K562 (cell line): ENCODE data around the gene CD82. TPM values are rescaled to one million over a fixed set of nuclear protein-coding genes. Genes with fewer than 3 reads are reported as not detected.

ENCODE experiments used
- ATAC-seq: fragments of 200-7000 bp; cut with Tn5 transposase; 3 replicates; pipeline ENCODE4 v1.9.1; 2020; ENCODE audit warnings: moderate library complexity
- BruUV-seq: library from RNA; stranded (reverse); fragments of 400-500 nt; replicated peaks from 2 replicates; lab custom pipeline; 2021; lab: Mats Ljungman, UMichigan
- CTCF ChIA-PET: fragments of 300-600 bp; formaldehyde crosslinking; extraction: SDS; loops from one replicate; lab custom pipeline; 2021; ENCODE audit warnings: low intra/inter-chr PET ratio; lab: Yijun Ruan, JAX
- POLR2A ChIA-PET: fragments of 300-600, 350-650 bp; sonication (Branson Sonifier 250); formaldehyde crosslinking; extraction: SDS; loops from one replicate; lab custom pipeline; 2021; ENCODE audit warnings: antibody characterized with exemption, inconsistent platforms; lab: Yijun Ruan, JAX
- DNase-seq, 4 experiments: peaks; one replicate each; pipeline versions ENCODE4 v3.0.0 to v3.0.0-alpha.2; 2011 to 2018; ENCODE audit warnings: low spot score in 3 of 4, mixed read lengths in 3 of 4; ENCODE audit errors: extremely low read depth in 1 of 4
- FAIRE-seq: peaks from 2 replicates; lab custom pipeline; 2011; peaks lifted over from hg19 to GRCh38; lab: Jason Lieb, UNC
- H2AFZ ChIP-seq: 2 replicates; pipeline ENCODE4 v1.6.0; 2011; ENCODE audit warnings: low read depth, low read length, control low read depth, inconsistent platforms
- H3K27ac ChIP-seq: fragments of 200-600 bp; 3 replicates; pipeline ENCODE4 v1.8.0; 2011; ENCODE audit warnings: low read depth, mild to moderate bottlenecking, control low read depth, inconsistent platforms, low read length, moderate library complexity, mixed read lengths; ENCODE audit errors: extremely low read depth
- H3K27me3 ChIP-seq, 2 experiments: fragments of 300-600 bp in 1 of 2; 2 replicates in 1 of 2; 3 replicates in 1 of 2; pipeline versions ENCODE4 v1.6.0 to v1.8.0; 2011; ENCODE audit warnings: inconsistent platforms in 2 of 2, low read length in 2 of 2, mild to moderate bottlenecking in 1 of 2, mixed read lengths in 1 of 2, moderate library complexity in 1 of 2; ENCODE audit not compliant: control insufficient read depth in 2 of 2, insufficient read depth in 2 of 2
- H3K36me3 ChIP-seq: fragments of 300-600 bp; 3 replicates; pipeline ENCODE4 v1.8.0; 2011; ENCODE audit warnings: mild to moderate bottlenecking, low read length, inconsistent platforms; ENCODE audit not compliant: control insufficient read depth, insufficient read depth
- H3K4me1 ChIP-seq, 2 experiments: fragments of 200-600 bp in 1 of 2; replicated peaks in 1 of 2; 2 replicates in 1 of 2; 3 replicates in 1 of 2; pipeline versions ENCODE4 v1.5.1 to v1.8.0; 2011; ENCODE audit warnings: inconsistent platforms in 2 of 2, low read length in 2 of 2, mild to moderate bottlenecking in 1 of 2, mixed read lengths in 1 of 2, moderate library complexity in 1 of 2; ENCODE audit not compliant: control insufficient read depth in 2 of 2, insufficient read depth in 2 of 2
- H3K4me2 ChIP-seq: 2 replicates; pipeline ENCODE4 v1.6.1; 2011; ENCODE audit warnings: low read length, control low read depth, inconsistent platforms, mixed read lengths; ENCODE audit not compliant: insufficient read depth
- H3K4me3 ChIP-seq: fragments of 200-600 bp; sonication (generic), shearing (Covaris generic); 2 replicates; pipeline ENCODE4 v1.5.1; 2016; ENCODE audit warnings: control low read depth, inconsistent platforms
- H3K79me2 ChIP-seq: fragments of 200-600 bp; 3 replicates; pipeline ENCODE4 v1.8.0; 2011; ENCODE audit warnings: low read length, inconsistent platforms; ENCODE audit not compliant: control insufficient read depth, insufficient read depth
- H3K9ac ChIP-seq, 2 experiments: 2 replicates each; pipeline versions ENCODE4 v1.6.0 to v1.6.1; 2011; ENCODE audit warnings: low read depth in 2 of 2, low read length in 2 of 2, control low read depth in 1 of 2, inconsistent platforms in 1 of 2, mild to moderate bottlenecking in 1 of 2, mixed read lengths in 1 of 2; ENCODE audit not compliant: insufficient read depth in 1 of 2
- H3K9me1 ChIP-seq: one replicate; pipeline ENCODE4 v1.6.0; 2011; ENCODE audit warnings: inconsistent platforms, mild to moderate bottlenecking, low read length, moderate library complexity; ENCODE audit not compliant: control insufficient read depth, insufficient read depth
- H3K9me3 ChIP-seq: replicated peaks from 2 replicates; pipeline ENCODE4 v1.5.1; 2011; ENCODE audit warnings: low read depth, low read length, inconsistent platforms; ENCODE audit not compliant: control insufficient read depth, insufficient read depth
- H4K20me1 ChIP-seq: replicated peaks from 2 replicates; pipeline ENCODE4 v1.6.1; 2011; ENCODE audit warnings: low read length, inconsistent platforms, mixed read lengths; ENCODE audit not compliant: control insufficient read depth, insufficient read depth
- ATF3 ChIP-seq, 2 experiments: fragments of 450-650 bp in 1 of 2; sonication (generic) in 1 of 2; formaldehyde crosslinking in 1 of 2; IDR thresholded peaks in 1 of 2; conservative IDR thresholded peaks in 1 of 2; 2 replicates each; pipeline versions ENCODE4 v1.6.1 to v1.8.1; 2016 to 2023; ENCODE audit warnings: mild to moderate bottlenecking in 2 of 2, moderate library complexity in 2 of 2, inconsistent platforms in 1 of 2, missing genetic modification reagents in 1 of 2
- BRD9 ChIP-seq: fragments of 450-650 bp; IDR thresholded peaks from 2 replicates; pipeline ENCODE4 v1.6.1; 2018; ENCODE audit warnings: low read depth; ENCODE audit not compliant: partially characterized antibody
- CBX3 ChIP-seq, 2 experiments: IDR thresholded peaks; 1 replicate in 1 of 2; 2 replicates in 1 of 2; pipeline ENCODE4 v1.6.1; 2012; ENCODE audit warnings: inconsistent platforms in 2 of 2, low read length in 2 of 2, borderline replicate concordance in 1 of 2, control low read depth in 1 of 2
- E2F3 ChIP-seq: fragments of 250-450 bp; sonication (Bioruptor Pico); IDR thresholded peaks from 2 replicates; pipeline ENCODE4 v1.4.0; 2020; ENCODE audit warnings: mild to moderate bottlenecking
- EZH2 ChIP-seq: IDR thresholded peaks from 2 replicates; pipeline ENCODE4 v1.6.1; 2012; ENCODE audit warnings: low read depth, mild to moderate bottlenecking, inconsistent platforms, low read length, borderline replicate concordance
- KAT8 ChIP-seq: fragments of 450-650 bp; IDR thresholded peaks from 2 replicates; pipeline ENCODE4 v1.6.1; 2016; ENCODE audit warnings: low read depth, mild to moderate bottlenecking
- MCM5 ChIP-seq: fragments of 450-650 bp; IDR thresholded peaks from 2 replicates; pipeline ENCODE4 v1.6.1; 2016; ENCODE audit warnings: low read depth
- MIER1 ChIP-seq: fragments of 450-650 bp; IDR thresholded peaks from 2 replicates; pipeline ENCODE4 v1.6.1; 2016; ENCODE audit warnings: antibody characterized with exemption, mild to moderate bottlenecking, low read depth
- MYC ChIP-seq, 2 experiments: fragments of 250-450 bp in 1 of 2; sonication (Bioruptor Pico) in 1 of 2; IDR thresholded peaks; 2 replicates each; pipeline versions ENCODE4 v1.5.1 to v1.6.1; 2012 to 2021; ENCODE audit warnings: low read depth in 2 of 2, borderline replicate concordance in 1 of 2, improper control_type of control experiment in 1 of 2, low read length in 1 of 2, mild to moderate bottlenecking in 1 of 2, moderate library complexity in 1 of 2
- NUFIP1 ChIP-seq: fragments of 450-650 bp; IDR thresholded peaks from 2 replicates; pipeline ENCODE4 v1.6.1; 2018; ENCODE audit not compliant: partially characterized antibody
- PRPF4 ChIP-seq: fragments of 200-400 bp; formaldehyde crosslinking; IDR thresholded peaks from one replicate; pipeline ENCODE4 v1.6.1; 2017; ENCODE audit warnings: low read length, low read depth, mild to moderate bottlenecking; ENCODE audit not compliant: insufficient read depth, poor library complexity, severe bottlenecking
- RCOR1 ChIP-seq, 2 experiments: IDR thresholded peaks; 2 replicates each; pipeline ENCODE4 v1.6.1; 2012; ENCODE audit warnings: low read depth in 2 of 2, low read length in 2 of 2, borderline replicate concordance in 1 of 2, improper control_type of control experiment in 1 of 2
- TBL1XR1 ChIP-seq, 2 experiments: IDR thresholded peaks; 2 replicates each; pipeline ENCODE4 v1.6.1; 2012; ENCODE audit warnings: improper control_type of control experiment in 2 of 2, low read length in 2 of 2, mild to moderate bottlenecking in 1 of 2
- TCF7L2 ChIP-seq: fragments of 150-350 bp; IDR thresholded peaks from 2 replicates; pipeline ENCODE4 v1.6.1; 2016; ENCODE audit warnings: low read depth, mild to moderate bottlenecking, low read length, moderate library complexity
- YBX1 ChIP-seq: fragments of 450-650 bp; IDR thresholded peaks from 2 replicates; pipeline ENCODE4 v1.7.1; 2016; ENCODE audit warnings: mild to moderate bottlenecking
- ZNF717 ChIP-seq: fragments of 250-450 bp; sonication (Bioruptor Pico); IDR thresholded peaks from 2 replicates; pipeline ENCODE4 v1.5.0; 2021
- WGBS: fragments of 100-300 bp; shearing (Covaris generic); methylation state at CpG from one replicate; pipeline ENCODE4 v1.1.6; 2016; ENCODE audit warnings: low coverage, mixed read lengths; ENCODE audit not compliant: insufficient coverage; ENCODE audit errors: missing lambda C conversion rate; 5-methylcytosine and 5-hydroxymethylcytosine counted together
- in situ Hi-C: fragments of 300-500 bp; cut with MboI; formaldehyde crosslinking; loops from 4 replicates; pipeline ENCODE4 v1.15.0; 2018; ENCODE audit warnings: inconsistent platforms, mixed read lengths
- intact Hi-C: fragments of 100-400 bp; cut with micrococcal nuclease; formaldehyde crosslinking; loops from 2 replicates; pipeline ENCODE4 v1.14.2; 2022
- polyA plus RNA-seq, 8 experiments: library from polyadenylated mRNA; depleted of rRNA in 4 of 8; stranded (reverse) in 5 of 8; unstranded in 3 of 8; fragments of >200 nt; fragmentation: Nextera tagmentation in 2 of 8; fragmentation: Illumina TruSeq in 1 of 8; extraction: Ambion mirVana in 2 of 8; extraction: Trizol in 1 of 8; gene quantifications; 2 replicates each; pipeline versions ENCODE4 v1.2.1 to v1.2.3, GENCODE V29; 2011 to 2014; ENCODE audit warnings: inconsistent platforms in 1 of 8, missing spikeins in 1 of 8
- total RNA-seq, 7 experiments: library from RNA; depleted of rRNA in 6 of 7; stranded (reverse); fragments of >200 nt in 6 of 7; fragmentation: Illumina TruSeq in 2 of 7; extraction: Trizol in 2 of 7; gene quantifications; 2 replicates each; pipeline versions ENCODE4 v1.2.1 to v1.2.3, GENCODE V29; 2011 to 2021; ENCODE audit warnings: low replicate concordance in 1 of 7

CD82 gene
- total and polyA plus RNA-seq, 9 of the 15 experiments (the other 6 are each of a cell fraction or from before 2014, with no cell fraction given), result 0.27 to 9.4 (median 3.0) TPM

GRCh38 chr11:44590769-44591168 is 25.3 kb downstream of the CD82 start (continued):
- TF ChIP-seq ATF3 (IDR thresholded peaks at IDR 0.05) (no peak), ATF3 (CRISPR knock-in tag; conservative IDR thresholded peaks at IDR 0.05) (no peak), TCF7L2 (no peak)

- no peaks in the 10 kb centered on the region for H3K36me3 ChIP-seq
- WGBS, result 4% methylated on average over 3 of the region's 4 CpGs
- no peak overlapping the region for H3K4me2 ChIP-seq
- peaks cover 0 to 9% of the 10 kb centered on the region in 2 experiments; a peak in 2 of 5 replicates for H3K4me1 ChIP-seq
- H2AFZ ChIP-seq, result no peak overlapping the region
- BruUV-seq, result no TSS peak
- no peak overlapping the region for H3K4me3 ChIP-seq
- peaks cover 0 to 15% of the 10 kb centered on the region in 2 experiments; a peak in 2 of 5 replicates for H3K27me3 ChIP-seq
- FAIRE-seq (no peak), ATAC-seq (no peak), DNase-seq (no peak)
- no peaks in the 10 kb centered on the region for H3K79me2 ChIP-seq
- H3K9me3 ChIP-seq, result no peaks in the 10 kb centered on the region
- in situ Hi-C loops (no loop called here), intact Hi-C loops (no loop called here)
- H4K20me1 ChIP-seq, result no peaks in the 10 kb centered on the region
- POLR2A ChIA-PET, result interaction anchor here (0.9 to 1.3 kb wide), 3 partner anchors 9 to 319 kb away, joined by 3 to 5 read pairs (median 3); no protein-coding TSS in a partner anchor
- H3K9me1 ChIP-seq, result no peaks in the 10 kb centered on the region
- CTCF ChIA-PET, result no interaction called here
- TF ChIP-seq PRPF4 (no peak), ZNF717 (no peak), YBX1 (no peak), KAT8 (no peak), MYC (IDR thresholded peaks at IDR 0.05; ENCODE audit: low read depth, low read length) (no peak), MYC (CRISPR knock-in tag; IDR thresholded peaks at IDR 0.05; ENCODE audit: borderline replicate concordance, low read depth) (no peak), TBL1XR1 (IDR thresholded peaks at IDR 0.05; ENCODE audit: low read length in 2 of 2) (no peak), EZH2 (no peak), E2F3 (CRISPR knock-in tag) (no peak), BRD9 (no peak), MIER1 (no peak), MCM5 (no peak), RCOR1 (IDR thresholded peaks at IDR 0.05; ENCODE audit: borderline replicate concordance in 1 of 2, low read depth in 2 of 2, low read length in 2 of 2) (no peak), NUFIP1 (no peak), CBX3 (IDR thresholded peaks at IDR 0.05; ENCODE audit: borderline replicate concordance in 1 of 2, low read length in 2 of 2) (no peak)
- no peak overlapping the region for H3K9ac ChIP-seq
- no peak overlapping the region for H3K27ac ChIP-seq
These were observed 26.1 kb downstream of the CD82 start for GRCh38 chr11:44591557-44591956.
